Stimulated activated CD8-positive, alpha-beta memory T cell treated with anti-CD3 and anti-CD28 coated beads, Interleukin-2, amount 100 ng/mL, for 1 hour (primary cell): ENCODE measurements around the gene DNAJC1.

Experiments
- DNase-seq, 2 donors: peaks; one replicate each; pipeline ENCODE4 v3.0.0-alpha.2; 2020; ENCODE audit warnings: low read depth in 2 of 2

DNAJC1 gene

GRCh38 chr10:21962358-21962757 lies 41.2 kb downstream of the DNAJC1 start:
- no peak for DNase-seq

- DNase-seq: no peak
These were observed 41.7 kb downstream of the DNAJC1 start for GRCh38 chr10:21961847-21962246.

- no peak for DNase-seq
These were observed 43.5 kb downstream of the DNAJC1 start for GRCh38 chr10:21959998-21960397.

- no peak for DNase-seq
These were observed 48.8 kb downstream of the DNAJC1 start for GRCh38 chr10:21954690-21955089.

- no peak for DNase-seq
These were observed 49.4 kb downstream of the DNAJC1 start for GRCh38 chr10:21954132-21954531.

GRCh38 chr10:21953585-21954057 lies 49.9 kb downstream of the DNAJC1 start:
- DNase-seq: no peak

GRCh38 chr10:21950566-21950965 lies 53.0 kb downstream of the DNAJC1 start:
- no peak for DNase-seq

- DNase-seq: no peak
These were observed 56.6 kb downstream of the DNAJC1 start for GRCh38 chr10:21946946-21947345.

- no peak for DNase-seq
These were observed 58.7 kb downstream of the DNAJC1 start for GRCh38 chr10:21944727-21945386.

- DNase-seq: no peak
These were observed 59.8 kb downstream of the DNAJC1 start for GRCh38 chr10:21943633-21944265.

GRCh38 chr10:21935439-21936023 lies 68.0 kb downstream of the DNAJC1 start:
- no peak for DNase-seq

- no peak for DNase-seq
These were observed 69.2 kb downstream of the DNAJC1 start for GRCh38 chr10:21934307-21934706.

- DNase-seq: no peak
These were observed 74.5 kb downstream of the DNAJC1 start for GRCh38 chr10:21929070-21929469.

- no peak for DNase-seq
These were observed 75.7 kb downstream of the DNAJC1 start for GRCh38 chr10:21927631-21928353.

- DNase-seq: no peak
These were observed 76.6 kb downstream of the DNAJC1 start for GRCh38 chr10:21926949-21927348.

- DNase-seq: no peak
These were observed 77.1 kb downstream of the DNAJC1 start for GRCh38 chr10:21926358-21926925.

GRCh38 chr10:21925851-21926250 lies 77.7 kb downstream of the DNAJC1 start:
- DNase-seq: no peak

GRCh38 chr10:21924511-21924910 lies 79.0 kb downstream of the DNAJC1 start:
- no peak for DNase-seq

- no peak for DNase-seq
These were observed 82.9 kb downstream of the DNAJC1 start for GRCh38 chr10:21920633-21921032.

GRCh38 chr10:21919906-21920305 lies 83.6 kb downstream of the DNAJC1 start:
- DNase-seq: no peak

- no peak for DNase-seq
These were observed 84.4 kb downstream of the DNAJC1 start for GRCh38 chr10:21919117-21919516.

- DNase-seq: no peak
These were observed 90.9 kb downstream of the DNAJC1 start for GRCh38 chr10:21912625-21913024.
